Activated CD8-positive, alpha-beta memory T cell treated with anti-CD3 and anti-CD28 coated beads for 24 hours (primary cell): ENCODE results near the gene RABGGTB.
A peak's percentile ranks its signal among the peaks of the same experiment; 100 is the strongest.
"Not testable (repeated sequence)": the region's sequence is repeated elsewhere in the genome, so short reads cannot be mapped to it uniquely, and the experiment has no call there.

ENCODE experiments used
- DNase-seq: peaks from one replicate; pipeline ENCODE4 v3.0.0-alpha.2; 2020

Gene RABGGTB

GRCh38 chr1:75785983-75786853, at the start of gene RABGGTB:
RABGGTB (plus strand) TSS chr1:75786256; CDS start chr1:75786272, 16 bp downstream.
- DNase-seq, result peak; percentile 98

GRCh38 chr1:75742047-75742625, 43.9 kb upstream of the RABGGTB start:
- no peak for DNase-seq

GRCh38 chr1:75745276-75745675, 40.8 kb upstream of the RABGGTB start:
- DNase-seq, result no peak

GRCh38 chr1:75757210-75757609, 28.8 kb upstream of the RABGGTB start:
- DNase-seq, result not testable (repeated sequence)

- DNase-seq, result not testable (repeated sequence)
Observed at GRCh38 chr1:75758543-75758942, 27.5 kb upstream of the RABGGTB start.

- DNase-seq, result no peak
Observed at GRCh38 chr1:75764057-75764655, 21.9 kb upstream of the RABGGTB start.

- no peak for DNase-seq
Observed at GRCh38 chr1:75765697-75766355, 20.2 kb upstream of the RABGGTB start.

- DNase-seq, result no peak
Observed at GRCh38 chr1:75768016-75768415, 18.0 kb upstream of the RABGGTB start.

GRCh38 chr1:75770761-75771160, 15.3 kb upstream of the RABGGTB start:
- DNase-seq, result no peak

GRCh38 chr1:75771978-75772377, 14.1 kb upstream of the RABGGTB start:
- DNase-seq, result no peak

GRCh38 chr1:75777812-75778211, 8.2 kb upstream of the RABGGTB start:
- DNase-seq, result not testable (repeated sequence)

GRCh38 chr1:75778694-75779093, 7.4 kb upstream of the RABGGTB start:
- not testable (repeated sequence) for DNase-seq

GRCh38 chr1:75780183-75780582, 5.9 kb upstream of the RABGGTB start:
- not testable (repeated sequence) for DNase-seq

GRCh38 chr1:75783920-75784319, 2.1 kb upstream of the RABGGTB start:
- DNase-seq, result not testable (repeated sequence)

GRCh38 chr1:75785320-75785982, 605 bp upstream of the RABGGTB start:
- DNase-seq, result no peak

GRCh38 chr1:75786901-75787493, 941 bp downstream of the RABGGTB start:
- DNase-seq, result no peak

GRCh38 chr1:75787524-75787923, 1.5 kb downstream of the RABGGTB start:
- no peak for DNase-seq

GRCh38 chr1:75789988-75790387, 3.9 kb downstream of the RABGGTB start:
- no peak for DNase-seq

GRCh38 chr1:75791022-75791421, 5.0 kb downstream of the RABGGTB start:
- DNase-seq, result no peak

GRCh38 chr1:75792091-75792490, 6.0 kb downstream of the RABGGTB start:
- DNase-seq, result no peak

- no peak for DNase-seq
Observed at GRCh38 chr1:75794382-75794781, 8.3 kb downstream of the RABGGTB start.

GRCh38 chr1:75795703-75796193, 9.7 kb downstream of the RABGGTB start:
- DNase-seq, result no peak
